Loucy (cell line): ENCODE measurements around the gene POLR2L.

ENCODE experiments used
- CTCF ChIP-seq: fragments of 200-600 bp; sonication (generic); conservative IDR thresholded peaks from 2 replicates; pipeline ENCODE4 v1.5.1; 2014; ENCODE audit warnings: mild to moderate bottlenecking, antibody characterized with exemption, low read length
- EZH2phosphoT487 ChIP-seq: fragments of 200-600 bp; IDR thresholded peaks from 2 replicates; pipeline ENCODE4 v1.6.1; 2018; ENCODE audit warnings: antibody characterized with exemption, mild to moderate bottlenecking, moderate library complexity, borderline replicate concordance

- TF ChIP-seq CTCF (no peak), EZH2phosphoT487 (no peak)
Observed at GRCh38 chr11:836274-836673, 6.1 kb downstream of the POLR2L start.
